Endothelial cell of umbilical vein (primary cell): Measurements from ENCODE around the gene TMPRSS4. TPM values are rescaled to one million over a fixed set of nuclear protein-coding genes. Genes with fewer than 3 reads are reported as not detected.

Experiments used
- BruUV-seq: library from RNA; stranded (reverse); fragments of 400-500 nt; replicated peaks from 2 replicates; lab custom pipeline; 2021; lab: Mats Ljungman, UMichigan
- CTCF ChIA-PET: fragments of 300-600, 350-600 bp; sonication (Branson Sonifier 250); formaldehyde crosslinking; loops from one replicate; lab custom pipeline; 2021; ENCODE audit warnings: antibody characterized with exemption, inconsistent platforms; lab: Charles Lee
- POLR2A ChIA-PET: fragments of 300-600, 350-600 bp; sonication (Branson Sonifier 250); formaldehyde crosslinking; loops from one replicate; lab custom pipeline; 2021; ENCODE audit warnings: antibody characterized with exemption, inconsistent platforms; lab: Charles Lee
- DNase-seq: peaks from one replicate; pipeline ENCODE4 v3.0.0-alpha.2; 2011; ENCODE audit warnings: low read depth, low spot score
- FAIRE-seq: peaks from 2 replicates; lab custom pipeline; 2011; peaks lifted over from hg19 to GRCh38; lab: Jason Lieb, UNC
- H2AFZ ChIP-seq: 2 replicates; pipeline ENCODE4 v1.6.0; 2012; ENCODE audit warnings: low read depth, low read length, control low read depth, inconsistent platforms
- H3K27ac ChIP-seq: 2 replicates; pipeline ENCODE4 v1.5.1; 2011; ENCODE audit warnings: low read depth, mild to moderate bottlenecking, control low read depth, low read length, moderate library complexity; ENCODE audit not compliant: insufficient read depth
- H3K27me3 ChIP-seq, 2 experiments: 2 replicates each; pipeline versions ENCODE4 v1.6.0 to v1.6.1; 2011; ENCODE audit warnings: low read length in 2 of 2, mixed read lengths in 1 of 2; ENCODE audit not compliant: control insufficient read depth in 2 of 2, insufficient read depth in 2 of 2
- H3K36me3 ChIP-seq, 2 experiments: 2 replicates in 1 of 2; 3 replicates in 1 of 2; pipeline ENCODE4 v1.5.1; 2011; ENCODE audit warnings: low read length in 2 of 2, mild to moderate bottlenecking in 1 of 2, moderate library complexity in 1 of 2; ENCODE audit not compliant: control insufficient read depth in 2 of 2, insufficient read depth in 2 of 2; ENCODE audit errors: extremely low read depth in 1 of 2
- H3K4me1 ChIP-seq: 3 replicates; pipeline ENCODE4 v1.5.1; 2011; ENCODE audit warnings: mild to moderate bottlenecking, low read length; ENCODE audit not compliant: control insufficient read depth, insufficient read depth; ENCODE audit errors: extremely low read depth
- H3K4me2 ChIP-seq: 2 replicates; pipeline ENCODE4 v1.6.1; 2011; ENCODE audit warnings: low read length, control low read depth, mixed read lengths; ENCODE audit not compliant: insufficient read depth
- H3K4me3 ChIP-seq, 3 experiments: fragments of 200-600 bp in 1 of 3; sonication (generic), shearing (Covaris generic) in 1 of 3; replicated peaks in 1 of 3; 2 replicates each; pipeline ENCODE4 v1.5.1; 2011 to 2016; ENCODE audit warnings: control low read depth in 3 of 3, low read length in 3 of 3, mild to moderate bottlenecking in 2 of 3, inconsistent platforms in 1 of 3, low read depth in 1 of 3, moderate library complexity in 1 of 3; ENCODE audit not compliant: insufficient read depth in 1 of 3
- H3K79me2 ChIP-seq: 2 replicates; pipeline ENCODE4 v1.6.0; 2012; ENCODE audit warnings: low read length, inconsistent platforms; ENCODE audit not compliant: control insufficient read depth, insufficient read depth
- H3K9ac ChIP-seq: replicated peaks from 2 replicates; pipeline ENCODE3; 2011; ENCODE audit warnings: low read length, control low read depth; ENCODE audit not compliant: insufficient read depth; ENCODE audit errors: extremely low read depth
- H3K9me1 ChIP-seq: replicated peaks from 3 replicates; pipeline ENCODE4 v1.6.0; 2011; ENCODE audit warnings: mild to moderate bottlenecking, low read length; ENCODE audit not compliant: control insufficient read depth, insufficient read depth; ENCODE audit errors: extremely low read depth
- H3K9me3 ChIP-seq: replicated peaks from 2 replicates; pipeline ENCODE4 v1.5.1; 2012; ENCODE audit warnings: low read length, inconsistent platforms; ENCODE audit not compliant: control insufficient read depth, insufficient read depth
- H4K20me1 ChIP-seq: replicated peaks from 2 replicates; pipeline ENCODE3; 2011; ENCODE audit warnings: mild to moderate bottlenecking, low read length; ENCODE audit not compliant: control insufficient read depth, insufficient read depth; ENCODE audit errors: extremely low read depth
- CTCF ChIP-seq, 2 donors: IDR thresholded peaks; 1 replicate in 1 of 2; 2 replicates in 1 of 2; pipeline ENCODE4 v1.5.1; 2011; ENCODE audit warnings: low read length in 2 of 2, mild to moderate bottlenecking in 2 of 2, moderate library complexity in 2 of 2, control low read depth in 1 of 2, inconsistent platforms in 1 of 2, low read depth in 1 of 2; ENCODE audit not compliant: insufficient read depth in 1 of 2; ENCODE audit errors: extremely low read depth in 1 of 2
- EZH2 ChIP-seq: IDR thresholded peaks from 2 replicates; pipeline ENCODE4 v1.6.1; 2012; ENCODE audit warnings: borderline replicate concordance, low read depth, mild to moderate bottlenecking, moderate library complexity, low read length, inconsistent platforms; ENCODE audit not compliant: severe bottlenecking
- FOS ChIP-seq: IDR thresholded peaks from 2 replicates; pipeline ENCODE4 v1.6.1; 2011; ENCODE audit warnings: mild to moderate bottlenecking, low read length, moderate library complexity, borderline replicate concordance; ENCODE audit not compliant: insufficient read depth
- GATA2 ChIP-seq: IDR thresholded peaks from 2 replicates; pipeline ENCODE4 v1.7.0; 2011; ENCODE audit warnings: low read depth, mild to moderate bottlenecking, moderate library complexity, mixed read lengths, low read length; ENCODE audit not compliant: insufficient read length, insufficient read depth
- JUN ChIP-seq: IDR thresholded peaks from 2 replicates; pipeline ENCODE4 v1.6.1; 2011; ENCODE audit warnings: borderline replicate concordance, low read depth; ENCODE audit not compliant: insufficient read length, insufficient read depth
- MAX ChIP-seq: IDR thresholded peaks from 2 replicates; pipeline ENCODE4 v1.6.1; 2011; ENCODE audit not compliant: insufficient read depth, insufficient read length
- MYC ChIP-seq: IDR thresholded peaks from one replicate; pipeline ENCODE4 v1.6.1; 2011; ENCODE audit warnings: mild to moderate bottlenecking, low read depth, low read length
- POLR2A ChIP-seq: IDR thresholded peaks from 2 replicates; pipeline ENCODE4 v1.6.1; 2012; ENCODE audit warnings: low read depth, mild to moderate bottlenecking, control low read depth, low read length
- POLR2AphosphoS5 ChIP-seq: IDR thresholded peaks from 2 replicates; pipeline ENCODE4 v1.6.1; 2012; ENCODE audit warnings: low read depth, mild to moderate bottlenecking, control low read depth, low read length, moderate library complexity; ENCODE audit not compliant: insufficient read depth
- dilution Hi-C: fragments of 300-500 bp; cut with MboI; formaldehyde crosslinking; loops from one replicate; pipeline ENCODE4 v1.15.0; 2019; ENCODE audit warnings: low sequenced_read_pairs; ENCODE audit not compliant: extremely low pct_ligation_motif_present
- intact Hi-C: fragments of 100-400 bp; cut with micrococcal nuclease; formaldehyde crosslinking; loops from one replicate; pipeline ENCODE4 v1.10.0; 2022
- polyA plus RNA-seq, 4 experiments: library from polyadenylated mRNA; depleted of rRNA in 3 of 4; stranded (reverse) in 3 of 4; unstranded in 1 of 4; fragments of >200 nt; gene quantifications; 2 replicates each; pipeline versions ENCODE4 v1.2.1 to v1.2.3, GENCODE V29; 2011 to 2012; ENCODE audit warnings: missing spikeins in 1 of 4
- total RNA-seq: library from RNA; stranded (reverse); gene quantifications from 2 replicates; pipeline ENCODE4 v1.2.3, GENCODE V29; 2021

TMPRSS4 gene
- total and polyA plus RNA-seq, 2 donors (not counting 3 experiments of a cell fraction or from before 2014, with no cell fraction given), result not detected

GRCh38 chr11:118164885-118165284 is 88.0 kb downstream of the TMPRSS4 start:
- DNase-seq, result no peak
- H3K9me3 ChIP-seq, result no peaks in the 10 kb centered on the region
- no peak overlapping the region for H3K4me3 ChIP-seq
- H3K4me2 ChIP-seq, result no peak overlapping the region
- dilution Hi-C loops, result no loop called here
- no peak overlapping the region for H2AFZ ChIP-seq
- BruUV-seq, result no TSS peak
- H3K9me1 ChIP-seq, result no peaks in the 10 kb centered on the region
- FAIRE-seq, result no peak
- H3K27ac ChIP-seq, result no peak overlapping the region
- no peaks in the 10 kb centered on the region for H4K20me1 ChIP-seq
- no peaks in the 10 kb centered on the region for H3K36me3 ChIP-seq
- peaks cover 2 to 21% of the 10 kb centered on the region in 2 experiments for H3K27me3 ChIP-seq
- H3K79me2 ChIP-seq, result no peaks in the 10 kb centered on the region
- H3K4me1 ChIP-seq, result no peaks in the 10 kb centered on the region
- CTCF ChIA-PET, result no interaction called here
- intact Hi-C loops, result no loop called here
- TF ChIP-seq POLR2AphosphoS5 (no peak), FOS (no peak), EZH2 (no peak), MYC (no peak), CTCF (IDR thresholded peaks at IDR 0.05; ENCODE audit: extremely low read depth in 1 of 2, insufficient read depth in 1 of 2, low read depth in 1 of 2, low read length in 2 of 2) (no peak), GATA2 (no peak), MAX (no peak), POLR2A (no peak), JUN (no peak)
- no peak overlapping the region for H3K9ac ChIP-seq
- POLR2A ChIA-PET, result no interaction called here
